Right lobe of liver (tissue), 4 donors: ENCODE measurements around the gene SCG2.
"Not testable (repeated sequence)": the region's sequence is repeated elsewhere in the genome, so short reads cannot be mapped to it uniquely, and the experiment has no call there.

Experiments used
- CTCF ChIP-seq, 4 donors: fragments of 200-600 bp in 3 of 4; fragments of 450-650 bp in 1 of 4; IDR thresholded peaks; one replicate each; pipeline versions ENCODE4 v1.5.1 to v1.8.0; 2016 to 2022; ENCODE audit warnings: antibody characterized with exemption in 4 of 4, mild to moderate bottlenecking in 2 of 4
- POLR2A ChIP-seq: fragments of 450-650 bp; IDR thresholded peaks from one replicate; pipeline ENCODE4 v1.6.1; 2017; ENCODE audit warnings: antibody characterized with exemption, mild to moderate bottlenecking
- donor health status: DM: no; HTN: no; CAD: no.
- donor health status: DM: no; HTN: no; CAD: no.
- donor health status: DM: no; HTN: yes; CAD: no.

- not testable (repeated sequence) for TF ChIP-seq CTCF (IDR thresholded peaks at IDR 0.05); POLR2A
These were observed 9.5 kb downstream of the SCG2 start for GRCh38 chr2:223592689-223593088.
